Renal cortex interstitium (tissue), 11 donors: ENCODE data around the gene SOX13. TPM values are rescaled to one million over a fixed set of nuclear protein-coding genes. Genes with fewer than 3 reads are reported as not detected.

Source experiments
- DNase-seq, 11 donors: peaks; one replicate each; pipeline ENCODE4 v3.0.0-alpha.2; 2013; ENCODE audit warnings: low read depth in 9 of 11, low spot score in 4 of 11; ENCODE audit errors: extremely low read depth in 1 of 11
- polyA plus RNA-seq, 3 donors: library from polyadenylated mRNA; unstranded; fragments of 120-200 nt; gene quantifications; one replicate each; pipeline ENCODE4 v1.2.1, GENCODE V29; 2013; ENCODE audit not compliant: insufficient read length in 3 of 3

SOX13 gene
- polyA plus RNA-seq, 3 donors, result 40.8 to 57.4 (median 53.9) TPM

GRCh38 chr1:204116539-204116938, 43.6 kb downstream of the SOX13 start:
- no peak for DNase-seq

GRCh38 chr1:204121840-204122555, 49.1 kb downstream of the SOX13 start:
- DNase-seq, result no peak

DNA sequence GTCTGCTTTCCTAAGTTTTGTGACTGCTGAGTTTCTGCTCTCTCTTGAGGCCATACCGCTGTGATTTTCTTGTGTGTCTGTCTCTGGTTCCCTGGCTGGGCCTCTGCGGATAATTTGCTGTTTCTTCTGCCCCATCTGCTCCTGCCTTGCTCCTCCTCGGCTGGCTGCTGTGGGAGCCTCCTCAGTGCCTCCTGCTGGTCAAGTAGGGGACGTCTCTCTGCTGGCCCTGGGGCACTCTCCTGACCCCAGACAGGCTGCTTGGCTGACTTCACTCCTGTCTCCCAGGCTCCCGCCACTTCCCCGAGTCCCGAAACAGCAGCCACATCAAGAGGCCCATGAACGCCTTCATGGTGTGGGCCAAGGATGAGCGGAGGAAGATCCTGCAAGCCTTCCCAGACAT, 50.5 kb downstream of the SOX13 start:
- no peak for DNase-seq

- no peak for DNase-seq
These were observed 51.7 kb downstream of the SOX13 start for GRCh38 chr1:204124639-204125038.

DNA sequence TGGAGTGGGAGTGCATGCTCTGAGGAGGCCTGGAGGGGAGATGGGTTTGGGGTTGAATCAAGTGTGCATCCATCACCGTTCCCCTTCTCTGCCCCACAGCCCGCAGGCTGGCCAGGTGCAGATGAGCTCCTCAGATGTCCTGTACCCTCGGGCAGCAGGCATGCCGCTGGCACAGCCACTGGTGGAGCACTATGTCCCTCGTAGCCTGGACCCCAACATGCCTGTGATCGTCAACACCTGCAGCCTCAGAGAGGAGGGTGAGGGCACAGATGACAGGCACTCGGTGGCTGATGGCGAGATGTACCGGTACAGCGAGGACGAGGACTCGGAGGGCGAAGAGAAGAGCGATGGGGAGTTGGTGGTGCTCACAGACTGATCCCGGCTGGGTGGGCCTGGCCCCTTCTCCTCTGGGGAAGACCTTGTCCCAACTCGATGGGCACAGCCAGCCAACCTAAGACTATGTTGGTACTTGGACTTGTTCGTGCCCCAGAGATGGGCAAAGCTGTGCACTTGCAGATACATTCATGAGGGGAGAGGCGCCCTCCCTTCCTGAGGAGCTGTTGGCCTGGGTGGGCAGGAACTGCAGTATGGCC, 52.9 kb downstream of the SOX13 start:
- no peak for DNase-seq

- no peak for DNase-seq
These were observed 53.5 kb downstream of the SOX13 start for GRCh38 chr1:204126386-204126785.

- no peak for DNase-seq
These were observed 54.0 kb downstream of the SOX13 start for GRCh38 chr1:204126956-204127355.

- DNase-seq, result peak in 2 of 11 donors; percentile 55 to 61
These were observed 54.8 kb downstream of the SOX13 start for GRCh38 chr1:204127597-204128242.

DNA sequence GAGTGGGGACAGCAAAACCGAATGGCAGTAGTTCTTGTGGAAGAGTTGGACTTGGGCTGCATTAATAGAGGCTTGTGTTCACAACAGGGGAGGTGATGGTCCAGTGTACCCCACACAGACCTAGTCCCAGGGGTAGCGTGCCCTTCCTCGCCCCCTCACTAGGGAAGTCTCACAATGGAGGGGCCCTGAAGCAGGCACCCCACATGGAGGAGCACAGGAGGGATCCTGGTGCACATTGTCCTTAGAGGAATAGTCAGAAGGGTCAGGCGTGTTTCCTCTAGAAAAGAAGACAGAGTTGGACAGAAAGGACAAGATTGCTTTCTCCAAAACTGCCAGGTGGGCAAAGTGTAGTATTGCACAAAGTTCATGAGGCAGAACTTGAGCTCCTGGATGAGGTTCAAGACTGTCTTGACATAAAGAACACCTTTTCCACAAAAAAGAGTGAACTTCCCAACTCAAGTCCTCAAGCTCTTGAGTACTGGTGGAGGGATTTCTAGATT, 55.6 kb downstream of the SOX13 start:
- DNase-seq, result no peak

DNA sequence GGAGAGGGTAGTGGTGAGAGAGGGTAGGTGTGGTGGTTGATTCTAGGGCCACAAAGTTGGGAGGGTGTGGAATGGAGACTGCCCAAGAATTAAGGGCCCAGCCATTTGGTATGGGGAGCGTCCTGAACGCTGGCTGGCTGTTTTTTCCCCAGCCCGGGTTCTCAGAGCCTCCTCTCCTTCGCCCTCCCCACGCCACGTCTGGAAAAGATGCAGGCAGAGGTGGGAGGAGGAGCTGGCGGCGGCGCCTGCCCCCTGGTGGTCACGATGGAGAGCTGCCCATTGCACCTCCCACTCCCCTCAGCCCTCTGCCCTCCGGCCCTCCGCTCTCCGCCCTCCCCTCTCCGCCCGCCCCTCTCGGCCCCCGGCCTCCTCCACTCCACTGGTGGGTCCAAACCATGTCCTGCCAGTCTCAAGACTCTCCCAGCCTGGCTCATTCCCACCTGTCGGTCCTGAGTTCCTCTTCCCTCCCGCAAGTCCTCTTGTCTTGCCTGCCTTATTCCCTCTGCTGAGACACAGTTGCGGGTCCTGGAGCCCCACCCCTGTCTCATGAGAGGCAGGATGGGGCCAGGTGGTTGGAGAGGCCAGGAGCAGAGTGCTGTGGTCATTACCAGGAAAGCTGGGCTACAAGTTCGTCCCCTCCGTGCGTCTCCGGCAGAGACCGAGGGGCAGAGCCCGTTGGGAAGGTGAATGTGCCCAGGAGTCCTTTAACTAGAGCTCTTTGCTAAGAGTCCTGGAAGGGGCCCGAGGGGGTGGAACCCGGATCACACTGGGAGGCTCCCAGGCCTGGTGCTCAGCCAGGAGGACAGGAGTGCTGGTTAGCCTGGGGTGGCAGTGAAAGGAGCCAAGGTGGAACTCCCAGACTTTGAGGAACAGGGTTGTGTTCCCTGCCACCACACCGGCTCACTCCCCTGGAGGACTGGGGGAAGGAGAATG, 56.3 kb downstream of the SOX13 start:
- peak in 3 of 11 donors; percentile 60 to 72 (median 71) for DNase-seq

DNA sequence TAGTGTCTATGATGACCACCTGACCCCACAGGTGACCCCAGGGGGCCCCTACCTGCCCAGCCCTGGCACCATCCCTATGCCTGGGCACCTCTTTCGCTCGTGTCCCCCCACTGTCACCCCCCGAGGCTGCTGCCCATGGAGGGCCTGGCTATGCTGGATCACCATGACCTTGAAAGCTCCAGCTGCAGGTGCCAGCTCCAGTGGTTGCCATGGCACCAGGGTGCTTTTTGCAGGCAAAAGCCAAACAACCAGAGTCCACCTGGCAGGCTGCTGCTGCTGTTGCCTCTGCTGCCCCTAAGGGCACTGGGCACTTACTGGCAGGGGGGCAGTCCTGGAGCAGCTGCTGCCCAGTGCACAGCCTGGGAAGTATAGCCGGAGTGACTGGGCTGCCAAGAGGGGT, 57.3 kb downstream of the SOX13 start:
- DNase-seq, result no peak

DNA sequence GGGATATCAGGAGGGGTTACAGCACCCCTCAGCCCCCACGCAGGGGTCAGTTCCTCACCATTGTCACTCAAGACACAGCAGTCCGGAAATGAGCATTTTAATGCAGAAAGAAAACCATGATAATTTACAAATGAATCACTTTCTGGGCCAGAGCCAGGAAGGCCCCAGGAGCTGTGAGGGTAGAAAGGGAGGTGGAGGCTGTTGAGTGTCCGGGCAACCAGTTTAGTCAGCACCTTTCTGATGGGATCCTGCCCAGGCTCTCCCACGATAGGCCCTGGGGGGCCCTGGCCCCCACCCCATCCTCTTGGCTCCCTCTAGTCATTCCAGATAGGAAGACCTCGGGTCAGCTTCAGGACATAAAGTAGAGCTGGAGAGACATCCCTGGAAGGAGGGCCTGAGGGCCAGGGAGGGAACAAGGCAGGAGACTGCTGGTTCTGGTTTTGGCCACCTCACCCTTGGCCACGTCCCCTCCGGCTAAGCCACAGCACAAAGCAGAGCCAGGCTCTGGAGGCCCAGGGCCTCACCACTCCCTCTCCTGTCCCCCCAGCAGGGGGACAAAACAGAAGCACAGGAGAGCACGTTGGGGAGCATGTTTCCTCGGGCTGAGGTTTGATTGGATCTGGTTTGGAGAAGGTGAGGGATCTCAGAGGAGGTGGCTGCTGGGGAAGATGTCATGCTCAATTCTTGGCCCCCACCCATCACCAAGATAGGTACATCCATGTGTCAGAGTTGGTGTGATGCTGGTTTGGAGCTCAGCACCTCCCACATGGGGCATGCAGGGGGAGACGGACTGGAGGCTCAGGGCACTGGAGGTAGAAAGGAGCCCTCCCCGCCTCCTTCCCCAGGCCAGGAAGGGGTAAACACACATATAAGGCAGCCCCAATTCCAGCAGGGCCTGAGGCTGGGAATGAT, 58.3 kb downstream of the SOX13 start:
- DNase-seq, result no peak

DNA sequence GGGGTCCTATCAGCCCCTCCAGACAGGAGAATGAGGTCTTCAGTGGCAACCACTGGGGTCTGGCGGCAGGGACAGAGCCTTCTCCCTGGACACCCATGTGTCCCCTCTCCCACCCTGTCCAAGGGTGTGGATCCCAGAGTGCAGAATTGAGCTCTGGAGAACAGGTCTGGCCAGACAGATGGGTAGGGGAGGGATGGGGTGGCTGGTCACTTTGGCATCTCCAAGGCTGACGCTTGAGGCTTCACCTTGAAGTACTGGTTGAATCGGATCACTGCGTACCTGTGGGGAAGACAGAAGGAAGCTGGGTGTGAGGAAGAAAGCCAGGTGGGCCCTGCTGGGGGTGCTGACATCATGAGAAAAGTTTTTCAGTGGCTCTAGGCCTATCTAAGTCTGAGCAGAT, 59.1 kb downstream of the SOX13 start:
- no peak for DNase-seq

DNA sequence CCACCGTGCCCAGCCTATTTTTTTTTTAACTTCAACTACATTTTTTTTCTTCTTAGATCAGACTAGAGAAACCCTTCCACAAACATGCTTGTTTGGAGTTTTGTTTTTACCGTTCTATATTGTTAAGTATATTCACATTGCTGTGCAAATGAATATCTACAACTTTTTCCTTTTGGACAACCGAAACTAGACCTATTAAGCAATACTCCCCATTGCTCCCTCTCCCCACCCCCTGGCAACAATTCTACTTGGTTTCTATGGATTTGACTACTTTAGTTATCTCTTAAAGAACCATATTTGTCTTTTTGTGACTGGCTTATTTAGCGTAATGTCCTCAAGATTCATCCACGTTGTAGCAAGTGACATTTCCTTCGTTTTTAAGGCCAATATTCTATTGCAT, 59.8 kb downstream of the SOX13 start:
- no peak for DNase-seq

DNA sequence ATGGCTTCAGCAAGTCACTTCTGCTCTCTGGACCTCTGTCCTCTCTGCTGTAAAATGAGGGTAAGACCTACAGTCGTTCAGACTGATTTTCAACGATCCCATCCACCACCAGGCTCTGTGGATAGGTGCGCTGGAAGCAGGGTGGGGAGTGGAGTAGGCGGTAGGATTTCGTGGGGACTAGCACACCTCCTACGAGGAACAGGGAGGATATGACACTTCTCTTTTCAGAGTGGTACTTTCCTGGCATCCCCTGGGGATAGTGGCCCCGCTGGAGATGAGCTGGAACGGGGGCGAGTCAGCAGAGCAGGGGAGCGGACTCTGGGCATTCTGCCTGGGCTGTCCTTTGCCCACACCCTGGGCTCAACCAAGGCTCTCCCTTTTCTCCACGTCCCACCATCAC, 61.2 kb downstream of the SOX13 start:
- DNase-seq, result no peak

GRCh38 chr1:204136814-204137213, 63.9 kb downstream of the SOX13 start:
- DNase-seq, result no peak

- DNase-seq, result no peak
These were observed 66.2 kb downstream of the SOX13 start for GRCh38 chr1:204139088-204139487.

- no peak for DNase-seq
These were observed 67.0 kb downstream of the SOX13 start for GRCh38 chr1:204139952-204140351.
